Glutamatergic neuron (in vitro differentiated cells): ENCODE data around the gene CASKIN2. TPM values are rescaled to one million over a fixed set of nuclear protein-coding genes. Genes with fewer than 3 reads are reported as not detected.

Experiments
- DNase-seq: peaks from one replicate; pipeline ENCODE4 v3.0.0; 2022
- H3K27ac Mint-ChIP-seq: one replicate; pipeline ENCODE4 v1.8.0; 2020; ENCODE audit warnings: mild to moderate bottlenecking, mixed read lengths, inconsistent platforms; ENCODE audit not compliant: unreplicated experiment
- H3K27me3 Mint-ChIP-seq: one replicate; pipeline ENCODE4 v1.8.0; 2020; ENCODE audit warnings: mild to moderate bottlenecking, moderate library complexity, mixed read lengths, inconsistent platforms; ENCODE audit not compliant: unreplicated experiment
- H3K36me3 Mint-ChIP-seq: one replicate; pipeline ENCODE4 v1.8.0; 2020; ENCODE audit warnings: mild to moderate bottlenecking, mixed read lengths, inconsistent platforms; ENCODE audit not compliant: unreplicated experiment
- H3K4me1 Mint-ChIP-seq: one replicate; pipeline ENCODE4 v1.8.0; 2020; ENCODE audit warnings: mild to moderate bottlenecking, low read depth, mixed read lengths, inconsistent platforms; ENCODE audit not compliant: unreplicated experiment
- H3K4me3 Mint-ChIP-seq: one replicate; pipeline ENCODE4 v1.8.0; 2020; ENCODE audit warnings: mild to moderate bottlenecking, mixed read lengths, inconsistent platforms; ENCODE audit not compliant: unreplicated experiment
- H3K9me3 Mint-ChIP-seq: one replicate; pipeline ENCODE4 v1.8.0; 2020; ENCODE audit warnings: mild to moderate bottlenecking, moderate library complexity, mixed read lengths, inconsistent platforms; ENCODE audit not compliant: unreplicated experiment
- total RNA-seq: library from RNA; stranded (reverse); fragmentation: NEBNext Ultra II Directional; extraction: Animal tissue kit (Norgen Biotek cat#: 25700); gene quantifications from one replicate; pipeline ENCODE4 v1.2.1, GENCODE V29; 2021; ENCODE audit not compliant: unreplicated experiment
- TF ChIP-seq, protein P1 (sequence below): fragments of 200-600 bp; sonication (generic); IDR thresholded peaks from one replicate; pipeline ENCODE4 v1.5.0; 2021; ENCODE audit not compliant: partially characterized antibody, unreplicated experiment

Gene CASKIN2
- total RNA-seq, 1 donor from 2014 or later: 22.1 TPM

DNA sequence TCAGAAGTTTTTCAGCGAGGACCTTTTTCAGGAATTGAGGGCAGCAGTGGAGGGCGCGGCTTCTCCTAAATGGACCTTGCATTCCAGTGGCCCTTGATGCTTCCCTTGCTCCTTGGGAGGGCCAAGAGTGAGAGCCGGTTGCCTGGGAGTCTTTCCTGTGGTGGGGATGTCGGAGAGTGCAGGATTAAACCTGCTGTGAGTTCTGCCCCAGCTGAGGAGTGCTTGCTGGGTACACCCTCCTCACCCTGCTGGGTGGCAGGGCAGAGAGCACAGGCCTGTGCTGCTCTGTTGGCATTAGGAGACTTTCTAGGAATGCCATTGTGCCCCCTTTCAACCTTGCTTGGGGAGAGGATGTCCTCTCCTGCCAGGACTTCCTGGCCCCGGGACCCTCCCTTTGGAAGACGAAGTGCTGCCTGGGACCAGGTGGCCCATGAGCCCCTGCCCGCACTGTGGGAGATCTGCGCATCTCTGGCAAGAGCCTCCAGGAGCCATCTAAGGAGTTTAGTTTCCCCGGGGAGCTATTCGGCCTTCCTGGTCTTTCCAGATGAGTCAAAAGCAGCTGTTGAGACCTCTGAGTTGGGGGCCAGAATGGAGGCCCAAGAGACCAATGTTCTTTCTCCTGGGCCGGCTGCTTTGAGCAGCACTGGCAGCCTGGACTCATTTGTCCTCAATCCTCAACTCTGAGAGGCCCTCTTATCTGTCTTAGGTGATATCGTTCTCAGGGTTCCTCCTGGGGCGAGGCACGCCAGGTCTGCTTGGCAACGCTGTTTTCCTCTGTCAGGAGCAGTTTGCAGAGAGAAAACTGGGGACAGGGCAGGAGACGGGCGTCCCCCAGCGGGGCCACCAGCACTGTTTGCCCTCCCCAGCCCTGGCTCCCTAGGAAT, 15.7 kb upstream of the CASKIN2 start:
- Mint-ChIP-seq H3K36me3 (no peaks in the 10 kb centered on the region), H3K4me3 (no peak overlapping the region), H3K27me3 (no peaks in the 10 kb centered on the region), H3K9me3 (peaks cover 2% of the 10 kb centered on the region), H3K4me1 (peaks cover 4% of the 10 kb centered on the region), H3K27ac (no peak overlapping the region)
- no peak for DNase-seq
- TF ChIP-seq, protein P1, sequence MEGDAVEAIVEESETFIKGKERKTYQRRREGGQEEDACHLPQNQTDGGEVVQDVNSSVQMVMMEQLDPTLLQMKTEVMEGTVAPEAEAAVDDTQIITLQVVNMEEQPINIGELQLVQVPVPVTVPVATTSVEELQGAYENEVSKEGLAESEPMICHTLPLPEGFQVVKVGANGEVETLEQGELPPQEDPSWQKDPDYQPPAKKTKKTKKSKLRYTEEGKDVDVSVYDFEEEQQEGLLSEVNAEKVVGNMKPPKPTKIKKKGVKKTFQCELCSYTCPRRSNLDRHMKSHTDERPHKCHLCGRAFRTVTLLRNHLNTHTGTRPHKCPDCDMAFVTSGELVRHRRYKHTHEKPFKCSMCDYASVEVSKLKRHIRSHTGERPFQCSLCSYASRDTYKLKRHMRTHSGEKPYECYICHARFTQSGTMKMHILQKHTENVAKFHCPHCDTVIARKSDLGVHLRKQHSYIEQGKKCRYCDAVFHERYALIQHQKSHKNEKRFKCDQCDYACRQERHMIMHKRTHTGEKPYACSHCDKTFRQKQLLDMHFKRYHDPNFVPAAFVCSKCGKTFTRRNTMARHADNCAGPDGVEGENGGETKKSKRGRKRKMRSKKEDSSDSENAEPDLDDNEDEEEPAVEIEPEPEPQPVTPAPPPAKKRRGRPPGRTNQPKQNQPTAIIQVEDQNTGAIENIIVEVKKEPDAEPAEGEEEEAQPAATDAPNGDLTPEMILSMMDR: no peak

DNA sequence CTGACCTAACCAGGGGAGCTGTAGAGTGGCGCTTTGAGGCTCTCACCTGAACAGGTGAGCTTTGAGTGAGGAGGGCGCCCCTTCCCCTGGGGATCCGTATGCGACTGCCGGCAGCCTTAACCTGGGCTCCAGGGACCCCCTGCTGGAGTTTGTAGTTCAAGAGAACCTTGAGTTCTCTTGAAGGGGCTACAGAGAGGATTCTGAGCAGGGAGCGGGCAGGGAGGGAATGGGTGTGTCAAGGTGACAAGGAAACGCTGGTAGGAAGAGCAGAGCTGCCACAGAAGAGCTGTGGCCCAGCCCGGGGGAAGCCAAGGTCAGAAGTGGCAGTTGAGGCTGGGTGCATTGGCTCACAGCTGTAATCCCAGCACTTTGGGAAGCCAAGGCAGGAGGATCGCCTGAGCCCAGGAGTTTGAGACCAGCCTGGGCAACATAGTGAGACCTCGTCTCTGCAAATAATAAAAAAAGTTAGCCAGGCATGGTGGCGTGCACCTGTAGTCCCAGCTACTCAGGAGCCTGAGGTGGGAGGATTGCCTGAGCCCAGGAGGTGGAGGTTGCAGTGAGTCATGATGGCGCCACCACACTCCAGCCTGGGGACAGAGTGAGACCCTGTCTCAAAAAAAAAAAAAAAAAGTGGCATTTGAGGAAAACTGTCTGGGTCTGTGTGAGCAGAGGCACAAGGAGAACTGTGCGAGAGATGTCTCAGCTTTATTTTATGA, 11.4 kb upstream of the CASKIN2 start:
- DNase-seq: no peak
- TF ChIP-seq, protein P1: no peak
- Mint-ChIP-seq H3K36me3 (no peaks in the 10 kb centered on the region), H3K27me3 (peaks cover 3% of the 10 kb centered on the region), H3K27ac (no peak overlapping the region), H3K4me3 (peak overlapping the region; percentile 63), H3K9me3 (no peaks in the 10 kb centered on the region), H3K4me1 (no peaks in the 10 kb centered on the region)

DNA sequence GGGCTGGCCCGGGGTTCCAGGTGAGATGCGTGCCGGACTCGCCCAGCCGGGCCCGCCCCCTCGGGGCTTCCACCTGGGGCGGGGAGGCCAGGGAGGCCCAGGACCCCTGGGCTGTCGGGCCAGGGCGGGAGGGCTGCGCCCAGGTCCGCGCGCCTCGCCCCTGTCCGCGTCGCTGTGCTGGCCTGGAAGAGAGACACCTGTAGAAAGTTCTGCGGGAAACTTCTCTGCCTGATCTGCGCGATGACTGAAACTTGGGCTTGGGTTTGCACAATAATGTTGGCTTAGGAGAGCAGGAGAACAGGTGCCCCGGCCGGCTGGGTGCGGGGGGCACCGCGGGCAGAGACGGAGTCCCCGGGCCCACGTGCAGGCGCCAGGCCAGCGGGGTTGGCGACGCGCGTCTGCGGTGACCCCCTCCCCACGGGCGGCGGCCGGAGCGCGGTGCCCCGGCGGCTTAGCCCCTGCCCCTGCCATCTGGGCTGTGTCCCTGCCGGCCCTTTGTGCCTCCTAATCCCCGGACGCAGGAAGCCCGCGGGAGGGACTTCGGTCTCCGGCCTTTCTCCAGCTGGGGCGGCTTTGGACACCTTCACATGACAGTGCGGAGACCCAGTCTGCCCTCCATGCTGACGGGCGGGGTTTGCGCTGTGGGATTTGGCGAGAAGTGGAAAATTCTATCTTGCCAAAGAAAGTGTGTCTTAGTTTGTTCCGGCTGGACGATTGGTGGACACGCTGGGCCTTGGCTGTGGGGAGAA, 10.6 kb upstream of the CASKIN2 start:
- H3K27me3 Mint-ChIP-seq: peaks cover 3% of the 10 kb centered on the region
- H3K4me3 Mint-ChIP-seq: peak overlapping the region; percentile 63
- H3K4me1 Mint-ChIP-seq: no peaks in the 10 kb centered on the region
- H3K36me3 Mint-ChIP-seq: no peaks in the 10 kb centered on the region
- DNase-seq: no peak
- H3K9me3 Mint-ChIP-seq: no peaks in the 10 kb centered on the region
- no peak overlapping the region for H3K27ac Mint-ChIP-seq
- TF ChIP-seq, protein P1: no peak

DNA sequence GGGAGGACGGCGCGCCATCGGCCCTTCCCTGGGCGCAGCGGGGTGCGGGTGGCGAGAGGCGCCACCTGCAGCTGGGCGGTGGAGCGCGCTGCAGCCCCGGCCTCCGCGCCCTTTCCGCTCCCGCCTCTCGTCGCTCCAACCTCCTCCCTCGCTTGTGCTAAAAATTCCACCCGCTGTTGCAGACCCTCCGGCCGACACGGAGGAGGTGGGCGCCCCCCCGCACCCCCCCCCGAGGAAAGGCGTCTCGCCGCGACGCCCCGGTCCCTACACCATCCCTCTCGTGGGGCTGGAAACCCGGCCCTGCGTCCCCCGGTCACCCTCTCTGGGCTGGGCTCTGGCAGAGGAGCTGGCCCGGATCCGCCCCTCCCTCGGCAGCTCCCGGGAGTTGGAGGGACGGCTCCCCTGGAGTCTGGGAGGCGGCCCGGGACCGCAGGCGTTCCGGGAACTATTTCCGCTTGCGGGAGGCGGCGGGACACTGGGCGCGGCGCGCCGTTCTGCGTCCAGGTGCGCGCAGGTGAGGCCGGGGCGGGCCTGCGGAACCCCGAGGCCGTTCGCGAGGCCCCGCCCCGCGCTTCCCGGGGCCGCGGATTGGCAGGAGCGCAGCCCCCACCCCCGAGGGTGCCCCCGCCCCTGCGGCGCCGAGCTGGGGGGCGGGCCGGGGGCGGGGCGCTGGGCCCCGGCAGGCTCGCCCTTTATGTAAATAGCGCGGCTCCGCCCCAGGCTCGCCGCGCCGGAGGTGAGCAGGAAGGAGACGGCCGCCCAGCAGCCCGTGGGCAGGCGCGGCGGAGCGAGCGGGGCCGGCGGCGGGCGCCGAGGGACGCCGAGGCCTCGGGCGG, 9.9 kb upstream of the CASKIN2 start, which contains the start of gene LLGL2:
Gene LLGL2 (plus strand): TSS at position 728 of the 836 bp plus-strand sequence. CDS start 17,730 bp downstream, outside the sequence.
- peaks cover 3% of the 10 kb centered on the region for H3K27me3 Mint-ChIP-seq
- no peaks in the 10 kb centered on the region for H3K36me3 Mint-ChIP-seq
- H3K9me3 Mint-ChIP-seq: no peaks in the 10 kb centered on the region
- TF ChIP-seq, protein P1: no peak
- peak within 1 kb of the TSS; percentile 63 for H3K4me3 Mint-ChIP-seq
- H3K4me1 Mint-ChIP-seq: no peaks in the 10 kb centered on the region
- peak; percentile 56 for DNase-seq
- no peak within 1 kb of the TSS for H3K27ac Mint-ChIP-seq
